Fibroblast of the conjunctiva (primary cell): ENCODE data around the gene RABGAP1L.
"Not testable (repeated sequence)": the region's sequence is repeated elsewhere in the genome, so short reads cannot be mapped to it uniquely, and the experiment has no call there.

Experiments used
- DNase-seq: peaks from one replicate; pipeline ENCODE4 v3.0.0-alpha.2; 2010; ENCODE audit warnings: low read depth

RABGAP1L gene

GRCh38 chr1:174364996-174365736 is 205.8 kb downstream of the RABGAP1L start:
- no peak for DNase-seq

- no peak for DNase-seq
Measured at GRCh38 chr1:174366946-174367345, 207.6 kb downstream of the RABGAP1L start.

GRCh38 chr1:174367892-174368291 is 208.6 kb downstream of the RABGAP1L start:
- no peak for DNase-seq

GRCh38 chr1:174376030-174376429 is 216.7 kb downstream of the RABGAP1L start:
- no peak for DNase-seq

GRCh38 chr1:174391716-174392115 is 232.4 kb downstream of the RABGAP1L start:
- no peak for DNase-seq

- no peak for DNase-seq
Measured at GRCh38 chr1:174393885-174394284, 234.6 kb downstream of the RABGAP1L start.

GRCh38 chr1:174397261-174397660 is 237.9 kb downstream of the RABGAP1L start:
- no peak for DNase-seq

GRCh38 chr1:174398246-174398645 is 238.9 kb downstream of the RABGAP1L start:
- DNase-seq: no peak

- DNase-seq: no peak
Measured at GRCh38 chr1:174399211-174399610, 239.9 kb downstream of the RABGAP1L start.

- DNase-seq: no peak
Measured at GRCh38 chr1:174401075-174401474, 241.8 kb downstream of the RABGAP1L start.

- DNase-seq: no peak
Measured at GRCh38 chr1:174405219-174405618, 245.9 kb downstream of the RABGAP1L start.

- DNase-seq: no peak
Measured at GRCh38 chr1:174406421-174406820, 247.1 kb downstream of the RABGAP1L start.

- DNase-seq: no peak
Measured at GRCh38 chr1:174407665-174408064, 248.3 kb downstream of the RABGAP1L start.

GRCh38 chr1:174408146-174408545 is 248.8 kb downstream of the RABGAP1L start:
- peak; percentile 32 for DNase-seq

GRCh38 chr1:174409801-174410200 is 250.5 kb downstream of the RABGAP1L start:
- not testable (repeated sequence) for DNase-seq

GRCh38 chr1:174413632-174414031 is 254.3 kb downstream of the RABGAP1L start:
- DNase-seq: no peak

GRCh38 chr1:174414203-174414602 is 254.9 kb downstream of the RABGAP1L start:
- DNase-seq: no peak

- DNase-seq: no peak
Measured at GRCh38 chr1:174415506-174415905, 256.2 kb downstream of the RABGAP1L start.

GRCh38 chr1:174417921-174418320 is 258.6 kb downstream of the RABGAP1L start:
- no peak for DNase-seq

- DNase-seq: no peak
Measured at GRCh38 chr1:174425121-174425520, 265.8 kb downstream of the RABGAP1L start.

- DNase-seq: no peak
Measured at GRCh38 chr1:174426153-174426552, 266.8 kb downstream of the RABGAP1L start.

- no peak for DNase-seq
Measured at GRCh38 chr1:174428033-174428432, 268.7 kb downstream of the RABGAP1L start.

GRCh38 chr1:174428739-174429138 is 269.4 kb downstream of the RABGAP1L start:
- DNase-seq: no peak

- DNase-seq: no peak
Measured at GRCh38 chr1:174433451-174433850, 274.1 kb downstream of the RABGAP1L start.
